ENCODE measurements around the gene NEUROD2.

Gene NEUROD2

DNA sequence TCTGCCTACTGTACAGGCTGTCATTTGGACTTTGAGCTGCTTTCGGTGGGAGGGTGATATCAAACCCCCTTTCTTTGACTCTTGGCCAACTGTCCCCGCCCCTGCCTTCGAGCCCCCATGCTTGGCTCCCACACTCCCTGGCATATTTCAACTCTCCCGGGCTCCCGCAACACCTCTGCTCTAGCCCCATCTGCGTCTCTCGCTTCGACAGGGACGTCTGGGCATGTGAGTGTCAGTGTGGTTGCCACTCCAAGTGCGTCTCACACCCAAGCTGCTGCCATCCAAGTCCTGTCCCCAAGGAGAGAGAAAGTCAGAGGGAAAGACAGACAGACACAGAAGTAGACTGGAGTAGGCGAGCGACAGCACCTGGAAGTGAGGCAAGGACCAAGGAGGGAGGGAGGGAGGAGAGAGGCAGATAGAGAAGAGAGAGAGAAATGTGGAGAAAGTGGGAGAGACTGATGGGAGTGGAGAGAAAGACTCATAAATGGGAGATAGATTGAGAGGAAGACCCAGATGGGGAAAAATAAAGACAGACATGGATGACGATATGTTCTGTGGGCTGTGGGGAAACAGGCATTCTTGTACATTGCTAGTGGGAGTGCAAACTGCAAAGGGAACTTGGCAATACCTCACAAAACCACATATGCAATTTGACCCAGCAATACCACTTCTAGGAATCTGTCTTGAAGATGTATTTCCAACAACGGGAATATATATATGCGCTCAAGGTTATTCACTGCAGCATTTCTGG lies 41.1 kb upstream of the NEUROD2 start:
- TF ChIP-seq, protein P1, sequence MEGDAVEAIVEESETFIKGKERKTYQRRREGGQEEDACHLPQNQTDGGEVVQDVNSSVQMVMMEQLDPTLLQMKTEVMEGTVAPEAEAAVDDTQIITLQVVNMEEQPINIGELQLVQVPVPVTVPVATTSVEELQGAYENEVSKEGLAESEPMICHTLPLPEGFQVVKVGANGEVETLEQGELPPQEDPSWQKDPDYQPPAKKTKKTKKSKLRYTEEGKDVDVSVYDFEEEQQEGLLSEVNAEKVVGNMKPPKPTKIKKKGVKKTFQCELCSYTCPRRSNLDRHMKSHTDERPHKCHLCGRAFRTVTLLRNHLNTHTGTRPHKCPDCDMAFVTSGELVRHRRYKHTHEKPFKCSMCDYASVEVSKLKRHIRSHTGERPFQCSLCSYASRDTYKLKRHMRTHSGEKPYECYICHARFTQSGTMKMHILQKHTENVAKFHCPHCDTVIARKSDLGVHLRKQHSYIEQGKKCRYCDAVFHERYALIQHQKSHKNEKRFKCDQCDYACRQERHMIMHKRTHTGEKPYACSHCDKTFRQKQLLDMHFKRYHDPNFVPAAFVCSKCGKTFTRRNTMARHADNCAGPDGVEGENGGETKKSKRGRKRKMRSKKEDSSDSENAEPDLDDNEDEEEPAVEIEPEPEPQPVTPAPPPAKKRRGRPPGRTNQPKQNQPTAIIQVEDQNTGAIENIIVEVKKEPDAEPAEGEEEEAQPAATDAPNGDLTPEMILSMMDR (IDR thresholded peaks at IDR 0.05; ENCODE audit: extremely low read depth, missing control alignments) = no peak
- DNase-seq (ENCODE audit: low spot score) = no peak

DNA sequence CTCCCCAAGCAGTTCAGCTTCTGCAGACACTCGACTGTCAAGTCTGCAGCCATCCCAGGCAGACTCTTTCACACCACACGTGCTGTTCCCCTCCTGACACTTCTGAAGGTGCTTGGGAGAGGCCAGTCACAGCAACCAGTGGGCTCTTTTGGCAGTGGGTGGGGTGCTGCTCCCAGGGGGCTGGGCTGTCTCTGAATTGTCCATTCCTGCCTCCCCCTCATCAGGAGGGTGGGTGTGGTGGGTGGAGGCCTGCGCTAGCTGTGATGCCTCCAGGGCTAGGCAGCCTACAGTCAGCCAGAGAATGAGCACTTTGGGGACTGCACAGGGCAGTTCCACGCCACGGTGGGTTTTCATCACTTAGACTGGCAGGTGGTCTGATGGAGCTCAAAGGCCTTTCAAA lies 39.5 kb upstream of the NEUROD2 start:
- TF ChIP-seq, protein P1 (IDR thresholded peaks at IDR 0.05; ENCODE audit: extremely low read depth, missing control alignments) = no peak
- no peak for DNase-seq (ENCODE audit: low spot score)

DNA sequence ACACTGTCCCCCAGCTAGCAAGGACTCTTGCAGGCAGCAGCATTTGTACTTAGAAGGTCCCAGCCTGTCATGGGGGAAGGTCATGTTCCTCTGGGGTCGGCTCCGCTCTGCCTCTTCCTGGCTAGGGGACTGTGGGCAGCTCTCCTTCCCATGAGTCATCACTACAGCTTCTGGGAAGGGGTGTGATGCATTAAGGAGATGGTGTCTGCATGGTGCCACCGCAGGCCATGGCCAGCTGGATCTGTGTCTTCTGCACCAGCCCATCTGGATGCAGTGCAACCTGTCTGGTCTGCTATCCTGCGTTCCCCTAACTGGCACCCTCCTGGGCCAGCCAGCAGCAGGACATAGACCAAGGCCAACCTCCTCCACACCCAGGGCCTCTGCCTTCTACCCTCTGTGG lies 35.6 kb upstream of the NEUROD2 start:
- TF ChIP-seq, protein P1 (IDR thresholded peaks at IDR 0.05; ENCODE audit: extremely low read depth, missing control alignments) = no peak
- DNase-seq (ENCODE audit: low spot score) = no peak

DNA sequence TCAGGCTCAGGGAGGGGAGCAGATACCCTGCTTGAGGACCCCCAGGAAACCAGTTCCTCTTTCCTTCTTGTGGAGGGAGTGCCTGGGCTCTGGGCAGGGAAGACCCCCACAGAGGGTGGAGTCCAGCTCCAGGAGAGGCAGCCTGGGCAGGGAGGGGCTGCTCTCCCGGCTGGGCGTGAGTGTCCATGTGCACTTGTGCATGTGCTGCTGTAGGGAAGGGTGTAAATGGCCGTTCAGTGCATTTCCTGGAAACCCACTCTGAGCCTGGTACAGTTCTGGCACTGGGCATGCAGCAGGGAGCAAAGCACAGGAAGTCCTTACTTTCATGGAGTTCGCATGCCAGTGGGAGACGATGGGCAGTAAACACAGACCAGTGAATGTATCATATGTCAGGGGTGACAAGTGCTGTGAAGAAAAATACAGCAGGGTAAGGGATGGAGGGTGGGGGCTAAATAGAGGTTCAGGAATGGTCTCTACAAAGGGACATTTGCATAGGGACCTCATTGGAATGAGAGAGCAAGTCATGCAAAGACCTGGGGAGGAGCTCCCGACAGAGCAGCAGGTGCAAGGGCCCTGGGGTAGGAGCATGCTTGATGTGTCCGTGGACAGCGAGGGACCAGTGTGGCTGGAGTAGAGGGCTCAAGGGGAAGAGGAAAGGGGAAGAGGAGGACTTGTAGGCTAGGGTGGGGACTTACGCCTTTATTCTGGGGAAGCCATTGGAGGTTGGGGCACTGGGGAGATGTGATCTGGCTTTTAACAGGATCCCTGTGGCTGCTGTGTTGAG lies 34.8 kb upstream of the NEUROD2 start:
- TF ChIP-seq, protein P1 (IDR thresholded peaks at IDR 0.05; ENCODE audit: extremely low read depth, missing control alignments) = no peak
- no peak for DNase-seq (ENCODE audit: low spot score)

DNA sequence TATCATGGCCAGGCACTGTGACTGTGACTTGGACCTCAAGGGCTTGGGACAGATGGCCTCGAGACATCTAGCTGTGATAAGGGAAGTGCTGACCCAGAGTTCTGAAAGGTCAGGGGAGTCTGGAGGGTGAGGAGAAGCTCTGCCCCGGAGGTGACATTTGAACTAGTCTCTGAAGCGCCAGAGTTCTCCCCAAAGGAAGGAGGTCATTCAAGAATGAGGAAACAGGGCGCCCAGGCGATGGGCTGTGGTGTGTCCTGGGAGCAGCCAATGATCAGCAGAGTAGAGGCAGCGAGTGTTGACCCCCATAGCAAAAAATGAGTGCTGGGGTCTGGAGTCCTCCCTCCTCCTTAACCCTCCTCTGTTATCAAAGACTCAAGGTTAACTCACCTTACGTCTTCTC lies 34.2 kb upstream of the NEUROD2 start:
- DNase-seq (ENCODE audit: low spot score) = no peak
- TF ChIP-seq, protein P1 (IDR thresholded peaks at IDR 0.05; ENCODE audit: extremely low read depth, missing control alignments) = no peak

DNA sequence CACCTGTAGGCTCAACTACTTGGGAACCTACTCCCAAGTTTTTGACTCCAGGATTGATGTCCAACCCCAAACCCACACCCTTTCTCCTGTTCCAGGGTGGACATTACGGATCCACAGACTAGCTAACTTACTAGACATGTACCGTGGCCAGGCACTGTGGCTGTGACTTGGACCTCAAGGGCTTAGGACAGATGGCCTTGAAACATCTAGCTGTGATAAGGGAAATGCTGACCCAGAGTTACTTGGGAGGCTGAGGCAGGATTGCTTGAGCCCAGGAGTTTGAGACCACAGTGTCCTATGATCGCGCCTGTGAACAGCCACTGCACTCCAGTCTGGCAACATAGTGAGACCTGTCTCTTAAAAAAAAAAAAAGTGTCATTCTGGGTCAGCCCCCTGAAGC lies 33.4 kb upstream of the NEUROD2 start:
- DNase-seq (ENCODE audit: low spot score) = no peak
- TF ChIP-seq, protein P1 (IDR thresholded peaks at IDR 0.05; ENCODE audit: extremely low read depth, missing control alignments) = no peak

DNA sequence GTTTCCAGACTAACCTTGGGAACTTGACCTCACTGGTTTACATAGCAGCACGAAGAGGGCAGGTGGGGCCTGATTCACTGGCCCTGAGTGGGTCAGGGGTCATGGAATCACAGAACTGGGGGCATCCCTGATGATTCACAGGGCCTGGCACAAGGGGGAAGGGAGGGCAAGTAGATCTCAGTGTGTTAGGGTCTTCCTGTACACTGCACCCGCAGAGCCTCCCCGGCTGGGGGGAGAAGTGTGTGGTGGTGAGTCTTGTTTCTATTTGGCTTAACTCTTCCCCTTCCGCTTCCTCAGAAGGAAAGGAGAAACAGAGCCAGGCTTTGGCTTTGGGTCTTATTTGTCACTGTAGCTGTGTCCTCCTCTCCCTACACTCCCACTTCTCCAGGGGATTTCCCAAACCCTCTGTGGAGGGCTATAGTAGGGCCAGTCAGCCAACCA lies 32.9 kb upstream of the NEUROD2 start:
- no peak for DNase-seq (ENCODE audit: low spot score)
- TF ChIP-seq, protein P1 (IDR thresholded peaks at IDR 0.05; ENCODE audit: extremely low read depth, missing control alignments) = no peak

Measured in GM20000 (cell line).